SH-SY5Y (cell line): ENCODE data around the gene DSCAML1.

Experiments used
- GATA2 ChIP-seq: IDR thresholded peaks from 2 replicates; pipeline ENCODE4 v1.6.1; 2011; ENCODE audit warnings: mild to moderate bottlenecking, low read depth, low read length
- GATA3 ChIP-seq: IDR thresholded peaks from 2 replicates; pipeline ENCODE4 v1.6.1; 2011; ENCODE audit warnings: low read depth, mild to moderate bottlenecking, low read length, moderate library complexity

GRCh38 chr11:117669062-117669461, 128.0 kb downstream of the DSCAML1 start:
- TF ChIP-seq GATA3 = no peak
- no peak for TF ChIP-seq GATA2
